Hematopoietic multipotent progenitor cell treated with erythropoietin and hydrocortisone succinate and interleukin-3 and kit ligand, for 15 days (in vitro differentiated cells): Measurements from ENCODE around the gene MEF2C.

Experiments
- DNase-seq: peaks from one replicate; pipeline ENCODE4 v3.0.0-alpha.2; 2015; ENCODE audit warnings: low spot score

Gene MEF2C

DNA sequence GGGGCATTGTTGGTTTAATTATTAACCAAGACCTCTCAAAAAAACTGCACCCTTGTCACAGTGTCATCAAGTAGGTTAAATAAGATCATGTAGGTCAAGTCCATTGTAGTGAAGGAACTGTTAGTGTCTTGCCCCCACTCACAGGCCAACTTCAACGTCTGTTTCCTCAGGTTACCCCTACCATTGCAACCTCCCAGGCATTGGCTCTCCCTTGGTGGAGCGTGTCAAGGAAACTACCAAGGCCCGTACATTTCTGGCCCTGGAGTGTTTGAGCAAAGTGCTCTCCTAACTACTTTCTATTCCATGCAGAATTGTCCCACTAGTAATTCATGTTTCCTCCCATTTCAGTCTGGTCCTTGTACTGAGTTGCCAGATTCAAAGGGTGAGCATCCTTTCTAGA, 167.5 kb downstream of the MEF2C start:
- no peak for DNase-seq

GRCh38 chr5:88713818-88714217, 169.2 kb downstream of the MEF2C start:
- no peak for DNase-seq

GRCh38 chr5:88708682-88709398, 174.1 kb downstream of the MEF2C start:
- no peak for DNase-seq

- no peak for DNase-seq
Measured at GRCh38 chr5:88708021-88708420, 175.0 kb downstream of the MEF2C start.

GRCh38 chr5:88707216-88707965, 175.6 kb downstream of the MEF2C start:
- DNase-seq: no peak

DNA sequence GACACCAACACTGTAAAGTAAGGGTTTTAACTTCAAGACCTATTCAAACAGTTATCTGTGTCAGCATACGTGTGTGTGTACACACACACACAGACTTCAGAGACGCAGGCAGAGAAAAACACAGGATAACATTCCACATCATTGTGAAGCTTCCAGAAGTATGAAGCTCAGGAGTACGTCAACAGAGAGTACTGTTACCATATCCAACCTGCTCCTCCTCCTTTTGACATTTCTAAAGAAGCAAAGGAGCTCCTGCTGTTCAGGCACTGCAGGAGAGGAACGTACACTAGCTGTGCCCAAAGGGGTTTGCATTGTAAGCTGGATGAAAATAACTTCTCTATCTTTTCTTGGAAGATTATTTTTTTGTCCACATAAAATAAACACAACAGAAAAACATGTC, 180.7 kb downstream of the MEF2C start:
- DNase-seq: no peak

DNA sequence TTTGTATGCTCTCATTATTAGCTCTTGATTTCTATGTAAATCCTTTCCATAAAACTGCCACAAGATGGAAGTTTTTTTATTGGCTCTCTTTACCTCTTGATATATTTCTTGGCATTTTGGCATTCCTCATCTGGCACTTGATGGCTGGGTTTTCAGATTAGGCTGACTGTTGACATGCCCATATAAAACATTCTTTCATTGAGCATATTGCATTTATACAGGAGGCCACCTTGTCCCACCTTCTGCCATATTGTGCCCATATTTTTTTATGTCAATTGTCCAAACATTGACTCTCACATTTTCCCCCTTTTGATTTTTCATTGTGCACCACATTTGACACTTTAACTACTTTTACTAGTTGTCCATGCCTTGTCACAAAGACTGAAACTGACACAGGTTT, 182.9 kb downstream of the MEF2C start:
- DNase-seq: no peak

GRCh38 chr5:88698290-88698689, 184.7 kb downstream of the MEF2C start:
- no peak for DNase-seq

DNA sequence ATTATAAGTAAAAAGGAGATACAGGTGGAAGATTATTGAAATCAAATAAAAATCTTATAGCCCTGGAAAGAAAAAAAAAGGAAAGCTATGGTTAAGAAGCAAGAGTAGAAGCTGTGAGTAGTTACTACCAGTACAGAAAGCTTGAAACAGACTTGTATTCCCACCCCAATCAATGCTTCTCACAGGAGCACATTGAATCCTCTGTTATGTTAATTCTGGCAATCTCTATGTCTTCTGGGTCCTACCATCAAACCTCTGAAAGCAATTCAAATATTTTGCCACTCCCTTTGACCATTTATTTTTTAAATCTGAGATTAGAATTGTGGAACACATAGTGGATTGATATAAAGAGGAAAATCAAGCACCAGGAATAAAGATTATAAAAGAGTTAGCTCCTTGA, 186.5 kb downstream of the MEF2C start:
- DNase-seq: no peak

- DNase-seq: no peak
Measured at GRCh38 chr5:88695931-88696330, 187.1 kb downstream of the MEF2C start.

GRCh38 chr5:88695232-88695631, 187.8 kb downstream of the MEF2C start:
- no peak for DNase-seq

DNA sequence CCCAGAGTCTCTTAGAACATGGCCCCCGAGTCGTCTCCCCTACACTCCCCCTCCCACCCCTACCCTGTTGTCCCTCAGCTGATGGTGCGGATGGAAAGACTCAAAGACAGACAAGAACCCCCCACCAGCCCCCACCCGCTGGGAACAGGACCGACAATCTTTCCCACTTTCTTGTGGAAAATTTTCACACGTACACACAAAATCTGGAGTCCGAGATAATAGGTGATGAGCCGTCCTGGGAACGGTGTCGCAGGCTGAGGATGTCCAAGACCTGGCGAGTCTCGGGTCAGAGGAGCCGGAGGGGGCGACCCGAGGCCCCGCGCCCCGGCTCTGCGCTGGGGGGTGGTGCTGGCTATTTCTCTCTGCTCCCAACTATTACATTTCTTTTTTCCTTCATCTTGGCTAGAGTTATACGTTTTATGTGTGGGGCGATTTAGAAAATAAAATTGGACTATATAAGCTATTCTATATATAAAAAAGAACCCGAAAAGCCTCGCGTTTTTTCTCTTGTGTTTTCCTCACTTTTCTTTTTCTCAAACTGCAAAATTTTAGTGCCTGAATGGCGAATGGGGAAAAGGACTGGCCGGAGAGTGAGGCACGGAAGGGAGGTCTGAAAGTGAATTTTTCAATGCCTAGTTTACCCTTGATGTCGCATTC, 188.8 kb downstream of the MEF2C start:
- DNase-seq: no peak

- DNase-seq: no peak
Measured at GRCh38 chr5:88693071-88693932, 189.7 kb downstream of the MEF2C start.

DNA sequence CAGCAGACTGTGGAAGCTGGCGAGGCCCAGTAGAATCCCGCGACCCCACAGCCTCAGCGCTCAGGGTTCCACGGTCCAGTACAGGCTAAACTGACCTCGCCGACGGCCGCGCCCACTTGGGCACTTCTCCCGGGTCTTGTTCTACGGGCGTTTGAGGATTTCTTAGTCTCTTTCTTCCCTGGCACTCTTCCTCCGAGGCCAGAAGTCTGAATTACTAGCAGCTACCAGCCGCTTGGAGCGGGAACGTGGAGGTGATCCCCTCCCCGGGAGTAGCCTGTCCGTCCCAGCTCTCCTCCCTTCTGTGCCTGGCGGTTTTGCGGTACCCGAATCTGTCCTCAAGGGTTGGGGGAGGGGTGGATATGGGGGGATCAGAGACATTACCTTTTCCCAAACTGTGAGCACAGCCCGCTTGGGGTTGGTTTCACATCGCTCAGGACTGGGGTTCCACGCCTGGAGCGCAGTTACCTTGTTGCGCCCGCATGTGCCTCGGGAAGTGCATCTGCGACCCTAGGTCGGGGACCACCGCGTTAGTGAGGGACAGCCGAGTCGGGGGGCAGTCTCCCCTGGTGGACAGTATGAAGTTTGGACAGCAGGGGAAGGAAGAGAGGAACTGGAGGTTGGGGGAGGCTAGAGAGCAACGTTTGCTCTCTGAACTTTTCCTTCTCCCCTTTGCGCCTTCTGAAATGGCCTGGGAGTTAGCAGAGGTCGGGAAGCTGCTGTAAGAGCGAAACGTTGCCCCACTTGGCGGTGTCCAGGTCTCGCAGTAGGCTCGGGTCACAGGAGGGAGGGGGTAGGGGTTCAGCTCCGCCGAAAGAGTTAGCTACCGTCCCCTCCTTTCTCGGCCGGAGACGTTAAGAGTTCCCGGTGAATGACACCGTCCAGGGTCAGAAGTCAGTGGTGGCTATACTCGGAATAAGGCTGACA, 190.8 kb downstream of the MEF2C start:
- DNase-seq: no peak

GRCh38 chr5:88691230-88691582, 191.8 kb downstream of the MEF2C start:
- DNase-seq: no peak

DNA sequence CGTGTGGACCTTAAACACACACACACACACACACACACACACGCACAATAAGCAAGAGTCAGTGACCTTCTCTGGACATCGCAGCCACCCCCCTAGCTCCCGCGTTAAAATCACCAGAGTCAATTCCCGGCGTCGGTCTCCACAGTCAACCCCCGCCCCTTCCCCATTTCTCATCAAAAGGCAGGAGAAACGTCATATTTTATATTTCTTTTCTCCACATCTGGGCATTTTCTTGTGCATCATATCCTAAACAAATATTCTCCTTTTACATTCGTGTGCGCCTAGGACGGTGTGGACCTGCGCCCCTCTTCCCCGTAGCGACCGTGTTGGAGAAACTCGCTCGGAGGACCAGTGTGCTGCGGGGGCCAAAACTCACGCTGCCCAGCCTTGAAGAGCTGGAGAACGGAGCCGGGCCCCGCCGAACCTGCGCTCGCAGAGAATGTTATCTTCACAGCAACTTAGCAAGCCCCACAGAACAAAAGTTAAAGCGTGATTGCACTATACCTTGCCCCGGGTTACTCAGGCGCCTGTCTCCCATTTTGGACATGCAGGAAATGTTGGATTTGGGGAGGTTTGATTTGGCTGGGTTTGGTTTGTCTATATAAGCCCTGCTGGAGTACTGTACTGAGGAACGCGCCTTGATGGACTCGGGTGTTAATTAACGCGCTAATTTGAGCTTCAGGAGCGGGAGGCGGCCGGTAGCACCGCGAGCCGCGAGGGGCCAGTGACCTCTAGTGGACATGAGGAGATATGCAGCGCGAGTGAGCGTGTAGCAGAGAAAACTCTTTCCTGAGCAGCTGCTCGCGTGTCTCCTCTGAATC, 192.4 kb downstream of the MEF2C start:
- DNase-seq: peak; percentile 35

GRCh38 chr5:88689668-88690408, 193.1 kb downstream of the MEF2C start:
- DNase-seq: no peak

DNA sequence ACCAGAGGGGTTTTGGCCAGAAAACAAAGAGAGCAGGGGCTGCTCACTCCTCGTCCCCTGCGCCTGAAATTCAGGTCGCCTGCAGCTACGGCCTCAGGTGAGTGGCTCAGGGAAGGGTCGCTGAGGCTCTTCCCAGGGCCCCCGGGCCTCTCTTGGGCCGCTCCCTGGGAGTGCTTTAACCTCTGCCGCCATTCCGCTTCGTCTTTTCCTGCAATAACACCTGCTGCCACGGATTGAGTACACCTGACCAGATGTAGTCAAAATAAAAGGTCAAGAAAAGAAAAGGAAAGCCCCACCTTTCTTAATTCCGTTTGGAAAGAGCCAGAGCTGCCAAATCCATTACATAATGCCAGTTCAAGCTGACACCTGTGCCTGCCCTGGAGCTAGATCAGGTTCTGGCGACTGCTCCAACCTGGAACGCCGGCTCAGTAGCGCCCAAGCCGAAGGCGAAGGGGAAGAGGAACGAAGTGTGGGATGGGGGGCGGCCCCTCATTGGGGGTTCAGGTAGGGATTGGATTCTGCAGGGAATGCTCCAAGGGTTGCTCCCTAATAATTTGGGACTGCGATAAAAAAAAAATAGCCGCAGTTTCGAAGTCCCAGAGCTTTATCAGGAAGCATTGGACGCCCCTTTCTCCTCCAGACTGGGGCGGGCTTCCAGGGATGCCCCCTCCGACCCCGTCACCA, 193.9 kb downstream of the MEF2C start:
- DNase-seq: no peak
